Tibial artery (tissue), 4 donors: Measurements from ENCODE around the gene NPIPB2.
"Not testable (repeated sequence)": the region's sequence is repeated elsewhere in the genome, so short reads cannot be mapped to it uniquely, and the experiment has no call there.

Experiments used
- DNase-seq, 2 donors: peaks; one replicate each; pipeline ENCODE4 v3.0.0-alpha.2; 2019
- H3K27ac ChIP-seq, 2 donors: fragments of 200-600 bp; sonication (generic) in 1 of 2; 1 replicate in 1 of 2; 2 replicates in 1 of 2; pipeline ENCODE4 v1.5.1; 2018 to 2019; ENCODE audit warnings: mild to moderate bottlenecking in 1 of 2
- H3K27me3 ChIP-seq, 2 donors: fragments of 200-600 bp; sonication (generic) in 1 of 2; one replicate each; pipeline versions ENCODE4 v1.5.1 to v1.6.0; 2016 to 2019
- H3K36me3 ChIP-seq, 3 donors: fragments of 200-600 bp; sonication (generic) in 2 of 3; one replicate each; pipeline ENCODE4 v1.5.1; 2016 to 2019; ENCODE audit warnings: mild to moderate bottlenecking in 2 of 3
- H3K4me1 ChIP-seq, 4 donors: fragments of 200-600 bp; sonication (generic) in 2 of 4; 1 replicate in 3 of 4; 2 replicates in 1 of 4; pipeline ENCODE4 v1.5.1; 2016 to 2019
- H3K4me3 ChIP-seq, 2 donors: fragments of 200-600 bp; sonication (generic) in 1 of 2; 1 replicate in 1 of 2; 2 replicates in 1 of 2; pipeline ENCODE4 v1.5.1; 2018 to 2019; ENCODE audit warnings: mild to moderate bottlenecking in 2 of 2
- H3K9me3 ChIP-seq, 3 donors: fragments of 200-600 bp; sonication (generic) in 1 of 3; one replicate each; pipeline ENCODE4 v1.5.1; 2016 to 2019
- intact Hi-C: fragments of 100-400 bp; cut with DNase I; formaldehyde crosslinking; loops from one replicate; pipeline ENCODE4 v1.15.0; 2023; ENCODE audit warnings: low total_unique reads
- TF ChIP-seq, protein P1 (sequence below), 2 experiments: fragments of 200-600 bp in 1 of 2; fragments of 450-650 bp in 1 of 2; IDR thresholded peaks; one replicate each; pipeline ENCODE4 v1.5.1; 2017 to 2019; ENCODE audit warnings: antibody characterized with exemption in 2 of 2, mild to moderate bottlenecking in 1 of 2, moderate library complexity in 1 of 2

Gene NPIPB2

DNA sequence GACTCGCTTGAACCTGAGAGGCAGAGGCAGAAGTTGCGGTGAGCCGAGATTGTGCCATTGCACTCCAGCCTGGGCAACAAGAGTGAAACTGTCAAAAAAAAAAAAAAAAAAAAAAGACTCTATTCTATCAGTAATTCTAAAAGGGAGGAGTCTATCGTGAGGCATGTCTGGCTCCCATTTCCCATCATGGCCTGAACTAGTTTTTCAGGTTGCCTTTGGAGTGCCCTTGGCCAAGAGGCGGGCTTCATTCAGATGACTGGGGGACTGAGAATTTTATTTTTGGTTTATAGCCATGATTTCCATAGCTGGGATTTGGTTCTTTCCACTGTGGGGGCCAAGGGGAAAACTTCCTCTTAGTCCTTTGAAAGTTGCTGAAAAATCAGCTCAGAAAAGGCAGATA, 31.2 kb upstream of the NPIPB2 start:
- Histone ChIP-seq H3K36me3 (peaks cover 0 to 38% (median 0%) of the 10 kb centered on the region in 3 donors), H3K27me3 (peaks cover 0 to 3% of the 10 kb centered on the region in 2 donors), H3K4me1 (peaks cover 0 to 23% (median 12%) of the 10 kb centered on the region in 4 donors), H3K4me3 (no peak overlapping the region), H3K27ac (no peak overlapping the region), H3K9me3 (no peaks in the 10 kb centered on the region)
- TF ChIP-seq, protein P1, sequence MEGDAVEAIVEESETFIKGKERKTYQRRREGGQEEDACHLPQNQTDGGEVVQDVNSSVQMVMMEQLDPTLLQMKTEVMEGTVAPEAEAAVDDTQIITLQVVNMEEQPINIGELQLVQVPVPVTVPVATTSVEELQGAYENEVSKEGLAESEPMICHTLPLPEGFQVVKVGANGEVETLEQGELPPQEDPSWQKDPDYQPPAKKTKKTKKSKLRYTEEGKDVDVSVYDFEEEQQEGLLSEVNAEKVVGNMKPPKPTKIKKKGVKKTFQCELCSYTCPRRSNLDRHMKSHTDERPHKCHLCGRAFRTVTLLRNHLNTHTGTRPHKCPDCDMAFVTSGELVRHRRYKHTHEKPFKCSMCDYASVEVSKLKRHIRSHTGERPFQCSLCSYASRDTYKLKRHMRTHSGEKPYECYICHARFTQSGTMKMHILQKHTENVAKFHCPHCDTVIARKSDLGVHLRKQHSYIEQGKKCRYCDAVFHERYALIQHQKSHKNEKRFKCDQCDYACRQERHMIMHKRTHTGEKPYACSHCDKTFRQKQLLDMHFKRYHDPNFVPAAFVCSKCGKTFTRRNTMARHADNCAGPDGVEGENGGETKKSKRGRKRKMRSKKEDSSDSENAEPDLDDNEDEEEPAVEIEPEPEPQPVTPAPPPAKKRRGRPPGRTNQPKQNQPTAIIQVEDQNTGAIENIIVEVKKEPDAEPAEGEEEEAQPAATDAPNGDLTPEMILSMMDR (IDR thresholded peaks at IDR 0.05), result no peak
- DNase-seq, result no peak
- intact Hi-C loops, result loop anchor here (10.0 kb wide), 2 partner anchors 58 to 92 kb away; partner anchors contain the start of gene GSPT1

DNA sequence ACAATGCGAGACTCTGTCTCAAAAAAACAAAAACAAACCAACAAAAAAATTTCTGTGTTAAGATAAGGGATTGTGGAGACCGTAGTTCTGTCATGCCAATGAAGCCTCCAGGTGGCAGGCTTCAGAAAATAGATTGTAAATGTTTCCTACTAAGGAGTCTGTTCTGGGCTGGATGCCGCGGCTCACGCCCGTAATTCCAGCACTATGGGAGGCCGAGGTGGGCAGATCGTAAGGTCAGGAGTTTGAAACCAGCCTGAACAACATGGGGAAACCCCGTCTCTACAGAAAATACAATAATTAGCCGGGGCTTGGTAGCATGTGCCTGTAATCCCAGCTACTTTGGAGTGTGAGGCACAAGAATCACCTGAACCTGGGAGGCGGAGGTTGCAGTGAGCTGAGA, 30.3 kb upstream of the NPIPB2 start:
- intact Hi-C loops, result loop anchor here (10.0 kb wide), 2 partner anchors 57 to 93 kb away; partner anchors contain the start of gene GSPT1
- Histone ChIP-seq H3K4me1 (peaks cover 0 to 13% (median 8%) of the 10 kb centered on the region in 4 donors), H3K36me3 (peaks cover 0 to 38% (median 0%) of the 10 kb centered on the region in 3 donors), H3K27me3 (peaks cover 0 to 3% of the 10 kb centered on the region in 2 donors), H3K27ac (no peak overlapping the region), H3K9me3 (no peaks in the 10 kb centered on the region), H3K4me3 (no peak overlapping the region)
- DNase-seq, result no peak
- TF ChIP-seq, protein P1 (IDR thresholded peaks at IDR 0.05), result no peak

DNA sequence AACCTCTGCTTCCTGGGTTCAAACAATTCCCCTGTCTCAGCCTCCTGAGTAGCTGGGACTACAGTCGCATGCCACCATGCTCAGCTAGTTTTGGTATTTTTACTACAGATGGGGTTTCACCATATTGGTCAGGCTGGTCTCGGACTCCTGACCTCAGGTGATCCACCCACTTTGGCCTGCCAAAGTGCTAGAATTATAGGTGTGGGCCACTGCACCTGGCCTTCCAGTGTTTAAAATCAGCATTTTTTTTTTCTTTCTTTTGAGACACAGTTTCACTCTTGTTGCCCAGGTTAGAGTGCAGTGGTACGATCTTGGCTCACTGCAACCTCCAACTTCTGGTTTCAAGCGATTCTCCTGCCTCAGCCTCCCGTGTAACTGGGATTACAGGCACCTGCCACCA, 28.4 kb upstream of the NPIPB2 start:
- not testable (repeated sequence) for DNase-seq, H3K4me1 ChIP-seq, H3K4me3 ChIP-seq, H3K9me3 ChIP-seq, H3K27me3 ChIP-seq, H3K27ac ChIP-seq
- peaks cover 0 to 38% (median 0%) of the 10 kb centered on the region in 3 donors for H3K36me3 ChIP-seq
- intact Hi-C loops, result loop anchor here (10.0 kb wide), 2 partner anchors 55 to 95 kb away; partner anchors contain the start of gene GSPT1

DNA sequence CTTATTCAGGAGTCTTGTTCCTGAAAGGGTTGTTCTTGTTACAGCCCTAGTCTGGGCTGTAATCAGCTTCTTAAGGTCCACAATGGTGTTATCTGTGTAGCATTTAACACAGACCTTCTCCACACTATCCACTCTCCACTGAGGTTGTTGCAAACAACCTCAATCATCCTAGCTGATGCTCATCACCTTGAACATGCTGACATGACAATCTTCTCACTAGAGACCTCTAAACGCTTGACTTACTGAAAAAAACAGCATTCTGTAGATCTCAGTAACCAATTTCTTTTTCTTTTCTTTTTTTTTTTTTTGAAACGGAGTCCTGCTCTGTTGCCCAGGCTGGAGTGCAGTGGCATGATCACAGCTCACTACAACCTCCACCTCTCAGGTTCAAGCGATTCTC, 26.7 kb upstream of the NPIPB2 start:
- intact Hi-C loops, result no loop called here
- TF ChIP-seq, protein P1 (IDR thresholded peaks at IDR 0.05), result no peak
- DNase-seq, result no peak
- Histone ChIP-seq H3K36me3 (peaks cover 0 to 31% (median 0%) of the 10 kb centered on the region in 3 donors), H3K9me3 (no peaks in the 10 kb centered on the region), H3K4me3 (no peak overlapping the region), H3K27me3 (peaks cover 0 to 3% of the 10 kb centered on the region in 2 donors), H3K27ac (no peak overlapping the region), H3K4me1 (no peaks in the 10 kb centered on the region)

DNA sequence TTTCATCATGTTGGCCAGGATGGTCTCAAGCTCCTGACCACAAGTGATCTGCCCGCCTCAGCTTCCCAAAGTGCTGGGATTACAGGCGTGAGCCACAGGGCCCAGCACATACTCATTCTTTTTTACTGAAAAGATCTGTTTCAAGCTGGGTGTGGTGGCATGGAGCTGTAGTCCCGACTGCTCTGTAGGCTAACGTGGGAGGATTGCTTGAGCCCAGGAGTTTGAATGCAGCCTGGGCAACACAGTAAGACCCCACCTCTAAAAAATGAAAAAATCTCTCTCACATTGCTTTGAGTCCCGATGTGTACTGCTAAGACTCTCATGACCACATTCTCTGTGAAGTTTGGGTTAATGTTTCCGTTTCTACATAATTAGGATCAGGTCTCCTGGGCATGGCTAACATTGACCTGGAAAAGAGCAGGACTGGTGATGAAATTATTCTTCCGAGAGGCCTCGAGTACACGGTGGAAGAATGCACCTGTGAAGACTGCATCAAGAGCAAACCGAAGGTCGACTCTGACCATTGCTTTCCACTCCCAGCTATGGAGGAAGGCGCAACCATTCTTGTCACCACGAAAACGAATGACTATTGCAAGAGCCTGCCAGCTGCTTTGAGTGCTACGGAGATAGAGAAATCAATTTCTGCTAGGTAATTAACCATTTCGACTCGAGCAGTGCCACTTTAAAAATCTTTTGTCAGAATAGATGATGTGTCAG, 25.5 kb upstream of the NPIPB2 start:
- no peak overlapping the region for H3K27ac ChIP-seq
- no peaks in the 10 kb centered on the region for H3K4me1 ChIP-seq
- H3K9me3 ChIP-seq, result no peaks in the 10 kb centered on the region
- TF ChIP-seq, protein P1 (IDR thresholded peaks at IDR 0.05), result no peak
- peaks cover 0 to 3% of the 10 kb centered on the region in 2 donors for H3K27me3 ChIP-seq
- intact Hi-C loops, result no loop called here
- no peak for DNase-seq
- peaks cover 0 to 19% (median 0%) of the 10 kb centered on the region in 3 donors for H3K36me3 ChIP-seq
- no peak overlapping the region for H3K4me3 ChIP-seq

DNA sequence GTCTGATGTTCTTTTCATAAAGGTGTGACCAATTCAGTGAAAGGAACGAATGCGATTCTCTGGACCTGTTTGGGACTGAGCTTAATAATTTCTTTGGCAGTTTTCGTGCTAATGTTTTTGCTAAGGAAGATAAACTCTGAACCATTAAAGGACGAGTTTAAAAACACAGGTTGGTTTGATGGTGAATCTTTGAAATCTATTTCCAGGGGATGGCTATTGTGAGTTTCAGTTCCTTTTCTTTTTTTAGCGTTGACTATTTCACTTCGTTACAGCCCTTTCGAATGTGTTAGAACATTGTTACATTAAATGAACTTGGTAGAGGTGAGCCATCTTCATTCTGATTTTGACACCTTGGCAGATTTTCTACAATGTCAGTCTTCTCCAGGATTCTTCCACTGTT, 24.3 kb upstream of the NPIPB2 start:
- Histone ChIP-seq H3K27ac (no peak overlapping the region), H3K9me3 (no peaks in the 10 kb centered on the region), H3K36me3 (peaks cover 0 to 8% (median 0%) of the 10 kb centered on the region in 3 donors), H3K27me3 (peaks cover 0 to 4% of the 10 kb centered on the region in 2 donors), H3K4me3 (no peak overlapping the region), H3K4me1 (no peaks in the 10 kb centered on the region)
- TF ChIP-seq, protein P1 (IDR thresholded peaks at IDR 0.05), result no peak
- intact Hi-C loops, result no loop called here
- DNase-seq, result no peak
